ENCODE measurements around the gene IGF2BP2.
"Not testable (repeated sequence)": the region's sequence is repeated elsewhere in the genome, so short reads cannot be mapped to it uniquely, and the experiment has no call there.

IGF2BP2 gene

DNA sequence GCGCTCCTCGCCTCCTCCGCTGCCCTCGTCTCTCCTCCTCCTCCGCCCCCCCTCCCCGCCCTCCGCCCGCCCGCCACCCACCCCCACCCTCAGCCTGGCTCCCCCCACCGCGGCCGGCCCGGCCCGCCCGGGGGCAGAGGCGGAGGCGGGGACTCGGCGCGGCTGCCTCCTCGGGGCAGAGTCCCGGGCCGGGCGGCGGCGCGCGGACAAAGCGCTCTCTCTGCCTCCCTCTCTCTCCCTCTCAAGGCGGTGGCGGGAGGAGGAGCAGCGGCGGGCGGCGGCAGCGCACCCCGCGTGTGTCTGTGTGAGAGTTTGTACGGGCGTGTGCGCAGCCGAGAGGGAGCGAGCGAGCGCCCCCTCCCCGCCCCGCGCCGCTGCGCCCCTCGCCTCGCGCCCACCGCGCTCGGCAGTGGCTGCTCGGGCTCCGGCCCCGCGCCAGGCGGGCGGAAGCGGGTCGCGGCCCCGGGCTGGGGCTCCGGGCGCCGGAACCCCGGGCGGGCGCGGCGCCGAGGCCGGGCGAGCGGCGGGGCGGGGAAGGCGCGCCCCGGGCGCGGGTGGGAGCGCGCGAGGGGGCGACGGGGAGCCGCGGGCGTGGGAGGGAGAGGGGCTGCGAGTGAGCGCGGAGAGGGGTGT, at the start of gene IGF2BP2:
TSS of gene IGF2BP2 (minus strand) at position 37 of the 633 bp plus-strand sequence. CDS start 82 bp downstream, outside the sequence.
- intact Hi-C loops (cut with DNase I) = no loop called here
- peak in 36 of 42 donors; percentile 15 to 69 (median 47) for DNase-seq

DNA sequence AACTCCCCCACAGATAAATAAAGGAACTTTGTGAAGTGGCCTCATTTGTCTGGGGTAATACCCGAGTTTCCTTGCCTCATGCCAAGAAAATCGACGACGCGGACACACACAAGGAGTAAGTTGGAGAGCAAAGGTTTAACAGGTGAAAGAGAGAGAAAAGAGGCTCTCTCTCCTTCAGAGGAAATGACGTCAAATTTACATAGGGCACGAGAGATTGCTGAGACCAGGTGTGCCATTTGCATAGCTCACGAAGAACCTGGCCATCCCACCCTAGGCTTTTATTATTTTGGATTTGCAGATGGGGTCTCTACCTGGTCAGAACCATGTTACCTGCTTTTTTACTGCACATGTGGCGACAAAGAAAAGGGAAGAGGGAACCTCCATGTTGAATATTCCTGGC, 49.3 kb upstream of the IGF2BP2 start:
- intact Hi-C loops (cut with DNase I) = no loop called here
- peak in 1 of 42 donors; percentile 4 for DNase-seq

- DNase-seq = peak in 1 of 42 donors; percentile 0
- intact Hi-C loops (cut with DNase I) = no loop called here
Measured at GRCh38 chr3:185867650-185868049, 42.8 kb upstream of the IGF2BP2 start.

- intact Hi-C loops (cut with DNase I) = no loop called here
- DNase-seq = no peak
Measured at GRCh38 chr3:185866995-185867394, 42.2 kb upstream of the IGF2BP2 start.

GRCh38 chr3:185866555-185866954, 41.7 kb upstream of the IGF2BP2 start:
- DNase-seq = no peak
- intact Hi-C loops (cut with DNase I) = no loop called here

DNA sequence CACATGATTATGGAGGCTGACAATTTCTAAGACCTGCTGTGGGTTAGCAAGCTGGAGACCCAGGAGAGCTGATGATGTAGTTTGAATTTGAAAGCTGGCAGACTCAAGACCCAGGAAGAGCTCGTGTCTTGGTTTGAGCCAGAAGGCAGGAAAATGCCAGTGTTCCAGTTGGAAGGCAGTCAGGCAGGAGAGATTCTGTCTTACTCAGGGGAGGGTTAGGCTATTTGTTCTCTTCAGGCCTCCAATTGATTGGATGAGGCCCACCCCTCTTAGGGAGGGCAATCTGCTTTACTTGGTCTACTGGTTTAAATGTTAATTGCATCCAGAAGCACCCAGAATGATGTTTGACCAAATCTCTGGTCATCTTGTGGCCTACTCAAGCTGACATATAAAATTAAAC, 40.4 kb upstream of the IGF2BP2 start:
- DNase-seq = peak in 1 of 42 donors; percentile 28
- intact Hi-C loops (cut with DNase I) = no loop called here

DNA sequence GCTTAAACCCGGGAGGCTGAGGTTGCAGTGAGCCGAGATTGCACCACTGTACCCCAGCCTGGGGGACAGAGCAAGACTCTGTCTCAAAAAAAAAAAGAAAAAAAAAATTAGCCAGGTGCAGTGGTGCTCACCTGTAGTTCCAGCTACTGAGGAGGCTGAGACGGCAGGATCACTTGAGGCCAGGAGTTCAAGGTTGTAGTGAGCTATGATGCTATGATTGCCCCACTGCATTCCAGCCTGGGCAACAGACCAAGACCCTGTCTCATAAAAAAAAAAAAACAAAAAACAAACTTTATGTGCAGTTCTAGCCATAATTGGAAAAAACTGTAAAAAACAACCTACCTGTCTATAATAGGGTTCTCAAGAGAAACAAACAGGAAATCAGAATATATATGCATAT, 39.9 kb upstream of the IGF2BP2 start:
- intact Hi-C loops (cut with DNase I) = no loop called here
- DNase-seq = peak in 1 of 42 donors; percentile 1

DNA sequence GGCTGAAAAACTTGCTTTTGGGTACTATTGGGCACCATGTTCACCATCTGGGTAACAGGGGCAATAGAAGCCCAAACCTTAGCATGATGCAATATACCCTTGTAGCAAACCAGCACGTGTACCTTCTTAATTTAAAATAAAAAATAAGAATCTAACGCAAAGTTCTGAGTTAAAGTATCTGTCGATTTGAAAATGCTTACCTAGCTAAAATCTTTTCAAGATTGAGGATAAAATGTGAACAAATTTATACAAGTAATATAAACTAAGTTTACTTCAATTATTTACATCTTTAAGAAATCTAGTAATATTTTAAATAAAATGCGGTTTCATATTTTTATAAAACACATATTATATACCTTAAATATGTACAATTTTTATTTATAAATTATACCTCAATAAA, 38.1 kb upstream of the IGF2BP2 start:
- intact Hi-C loops (cut with DNase I) = no loop called here
- DNase-seq = no peak

- intact Hi-C loops (cut with DNase I) = no loop called here
- peak in 1 of 42 donors; percentile 8 for DNase-seq
Measured at GRCh38 chr3:185859294-185859972, 34.6 kb upstream of the IGF2BP2 start.

DNA sequence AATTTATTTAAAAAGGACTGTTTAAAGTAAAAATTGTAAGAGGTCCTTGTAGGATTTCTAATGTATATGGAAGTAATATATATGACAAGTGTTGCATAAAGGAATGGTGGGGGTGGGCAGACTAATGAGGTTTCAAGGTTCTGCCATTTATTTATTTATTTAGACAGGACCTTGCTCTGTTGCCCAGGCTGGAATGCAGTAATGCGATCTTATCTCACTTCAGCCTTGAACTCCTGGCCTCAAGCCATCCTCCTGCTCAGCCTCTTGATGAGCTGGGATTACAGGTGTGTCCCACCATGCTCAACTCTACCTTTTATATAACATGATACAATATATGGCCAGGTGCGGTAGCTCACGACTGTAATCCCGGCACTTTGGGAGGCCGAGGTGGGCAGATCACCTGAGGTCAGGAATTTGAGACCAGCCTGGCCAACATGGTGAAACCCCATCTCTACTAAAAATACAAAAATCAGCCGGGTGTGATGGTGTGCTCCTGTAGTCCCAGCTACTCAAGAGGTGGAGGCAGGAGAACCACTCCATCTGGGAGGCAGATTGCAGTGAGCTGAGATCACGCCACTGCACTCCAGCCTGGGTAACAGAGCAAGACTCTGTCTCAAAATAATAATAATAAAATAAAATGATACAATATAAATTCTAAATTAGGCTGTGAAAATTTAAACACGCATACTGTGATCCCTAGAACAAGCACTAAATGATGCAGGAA, 33.8 kb upstream of the IGF2BP2 start:
- intact Hi-C loops (cut with DNase I) = no loop called here
- peak in 1 of 42 donors; percentile 13 for DNase-seq

GRCh38 chr3:185857208-185857607, 32.4 kb upstream of the IGF2BP2 start:
- peak in 1 of 42 donors; percentile 15 for DNase-seq
- intact Hi-C loops (cut with DNase I) = no loop called here

- no peak for DNase-seq
- intact Hi-C loops (cut with DNase I) = no loop called here
Measured at GRCh38 chr3:185856652-185857051, 31.8 kb upstream of the IGF2BP2 start.

DNA sequence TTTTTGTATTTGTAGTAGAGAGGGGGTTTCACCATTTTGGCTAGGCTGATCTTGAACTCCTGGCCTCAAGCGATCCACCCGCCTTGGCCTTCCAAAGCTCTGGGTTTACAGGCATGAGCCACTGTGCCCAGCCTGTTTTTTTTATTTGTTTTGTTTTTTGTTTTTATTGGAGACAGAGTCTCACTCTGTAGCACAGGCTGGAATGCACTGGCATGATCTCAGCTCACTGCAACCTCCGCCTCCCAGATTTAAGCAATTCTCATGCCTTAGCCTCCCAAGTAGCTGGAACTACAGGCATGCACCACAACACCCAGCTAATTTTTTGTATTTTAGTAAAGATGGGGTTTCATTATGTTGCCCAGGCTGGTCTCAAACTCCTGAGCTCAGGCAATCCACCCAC, 28.9 kb upstream of the IGF2BP2 start:
- intact Hi-C loops (cut with DNase I); DNase-seq: not testable (repeated sequence)

- no peak for DNase-seq
- intact Hi-C loops (cut with DNase I) = no loop called here
Measured at GRCh38 chr3:185852635-185853034, 27.8 kb upstream of the IGF2BP2 start.

DNA sequence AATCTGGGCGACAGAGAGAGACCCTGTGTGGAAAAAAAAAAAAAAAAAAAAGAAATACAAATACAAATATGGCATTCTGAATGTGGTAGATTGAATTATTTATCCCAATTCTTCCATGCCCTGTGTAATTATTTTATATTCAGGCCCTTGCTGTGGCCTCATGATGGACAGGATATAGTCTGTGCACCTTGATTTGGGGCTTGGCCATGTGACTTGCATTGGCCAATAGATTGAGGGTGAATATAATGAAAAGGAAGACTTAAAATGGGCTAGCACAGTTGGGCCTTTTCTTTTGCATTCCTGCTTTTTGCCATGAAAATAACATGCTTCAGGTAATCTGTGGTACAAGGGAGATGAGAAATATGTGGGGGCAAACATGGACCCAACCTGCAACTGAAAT, 27.1 kb upstream of the IGF2BP2 start:
- DNase-seq = no peak

GRCh38 chr3:185851046-185851445, 26.2 kb upstream of the IGF2BP2 start:
- no peak for DNase-seq
- intact Hi-C loops (cut with DNase I) = no loop called here

More for the DNA sequence above, 27.1 kb upstream of the IGF2BP2 start:
- intact Hi-C loops (cut with DNase I) = no loop called here

GRCh38 chr3:185847506-185847905, 22.7 kb upstream of the IGF2BP2 start:
- intact Hi-C loops (cut with DNase I) = no loop called here
- DNase-seq = no peak

DNA sequence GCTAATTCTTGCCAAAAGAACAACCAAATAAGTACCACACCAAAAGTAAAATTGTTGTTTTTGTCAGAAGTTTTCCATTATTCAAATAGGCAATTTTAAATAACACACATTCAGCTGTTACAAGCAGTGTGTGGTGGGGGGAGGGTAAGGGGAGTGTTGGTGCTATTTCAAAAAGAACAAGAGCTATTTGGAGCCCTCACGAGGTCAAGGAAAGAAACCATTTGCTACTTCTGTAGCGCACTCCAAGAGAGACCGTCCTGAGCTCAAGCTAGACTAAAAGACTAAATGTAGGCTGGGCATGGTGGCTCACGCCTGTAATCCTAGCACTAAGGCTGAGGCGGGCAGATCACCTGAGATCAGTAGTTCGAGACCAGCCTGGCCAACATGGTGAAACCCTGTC, 21.2 kb upstream of the IGF2BP2 start:
- intact Hi-C loops (cut with DNase I) = no loop called here
- DNase-seq = no peak

DNA sequence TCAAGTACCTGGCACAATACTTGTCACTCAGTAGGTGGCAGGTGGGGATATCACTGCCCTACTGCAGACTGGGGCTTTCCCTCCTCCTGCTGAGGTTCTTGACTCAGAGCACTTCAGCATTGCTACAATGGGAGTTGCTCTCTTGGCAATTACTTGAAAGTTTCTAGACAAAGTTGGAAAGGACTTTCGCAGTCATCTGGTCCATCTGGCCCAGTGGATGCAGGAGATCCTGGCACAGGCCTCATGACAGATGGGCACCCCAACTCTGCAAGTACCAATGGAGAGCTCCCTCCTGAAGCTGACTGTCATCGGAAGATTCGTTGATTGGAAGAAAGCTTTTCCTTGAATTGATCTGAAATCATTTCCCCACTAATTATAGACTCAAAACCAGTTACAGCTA, 19.2 kb upstream of the IGF2BP2 start:
- intact Hi-C loops (cut with DNase I) = no loop called here

DNA sequence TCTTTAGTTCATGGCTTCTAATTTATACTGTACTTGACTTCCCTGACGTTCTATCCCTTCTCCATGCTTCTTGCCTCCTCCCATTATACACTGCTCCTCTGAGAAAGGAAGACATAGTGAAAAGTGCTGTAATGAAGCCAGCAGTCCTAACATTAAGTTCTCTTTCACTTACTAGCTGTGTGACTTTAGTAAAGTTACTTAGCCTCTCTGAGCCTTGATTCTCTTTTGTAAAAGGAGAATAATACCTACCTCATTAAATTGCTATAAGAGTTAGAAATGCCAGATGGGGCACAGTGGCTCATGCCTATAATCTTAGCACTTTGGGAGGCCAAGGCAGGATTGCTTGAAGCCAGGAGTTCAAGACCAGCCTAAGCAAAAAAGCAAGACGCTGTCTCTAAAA, 18.8 kb upstream of the IGF2BP2 start:
- no peak for DNase-seq
- intact Hi-C loops (cut with DNase I) = no loop called here

More for the DNA sequence above, 19.2 kb upstream of the IGF2BP2 start:
- no peak for DNase-seq

Measured in head of caudate nucleus (tissue), 42 donors.